GM18517 (cell line): ENCODE measurements around the gene R3HDM2.
A peak's percentile ranks its signal among the peaks of the same experiment; 100 is the strongest.
"Not testable (repeated sequence)": the region's sequence is repeated elsewhere in the genome, so short reads cannot be mapped to it uniquely, and the experiment has no call there.

Experiments used
- ATAC-seq: cut with Tn5 transposase; IDR thresholded peaks from one replicate; pipeline ENCODE4 v1.9.1; 2021; ENCODE audit warnings: mild to moderate bottlenecking, moderate library complexity; ENCODE audit not compliant: unreplicated experiment

Gene R3HDM2

DNA sequence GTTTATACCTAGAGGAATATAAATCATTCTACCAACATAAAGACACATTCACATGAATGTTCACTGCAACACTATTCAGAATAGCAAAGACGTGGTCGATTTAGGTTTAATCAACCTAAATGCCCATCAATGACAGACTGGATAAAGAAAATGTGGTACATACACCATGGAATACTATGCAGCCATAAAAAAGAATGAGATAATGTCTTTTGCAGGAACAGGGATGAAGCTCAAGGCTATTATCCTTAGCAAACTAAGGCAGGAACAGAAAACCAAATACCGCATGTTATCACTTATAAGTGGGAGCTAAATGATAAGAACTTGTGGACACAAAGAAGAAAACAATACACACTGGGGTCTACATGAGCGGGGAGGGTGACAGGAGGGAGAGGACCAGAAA, 94.5 kb downstream of the R3HDM2 start:
- not testable (repeated sequence) for ATAC-seq

DNA sequence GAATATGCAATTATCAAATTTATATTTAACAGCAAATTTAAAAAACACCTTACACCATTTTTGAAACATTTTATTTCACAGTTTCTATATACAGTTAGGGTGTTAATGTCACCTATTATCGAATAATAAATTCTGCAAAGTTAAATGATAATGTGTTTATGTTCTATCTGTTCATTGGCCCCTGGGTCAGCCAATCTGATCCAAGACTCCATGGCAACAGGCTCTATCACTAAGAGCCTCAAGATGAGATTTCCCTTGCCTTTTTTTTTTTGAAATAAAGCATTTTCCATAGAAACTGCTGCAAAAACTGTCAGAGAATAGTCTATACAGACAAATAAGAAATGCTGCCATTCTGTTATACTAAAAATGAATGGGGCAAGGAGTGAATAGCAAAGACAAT, 96.6 kb downstream of the R3HDM2 start:
- no peak for ATAC-seq

DNA sequence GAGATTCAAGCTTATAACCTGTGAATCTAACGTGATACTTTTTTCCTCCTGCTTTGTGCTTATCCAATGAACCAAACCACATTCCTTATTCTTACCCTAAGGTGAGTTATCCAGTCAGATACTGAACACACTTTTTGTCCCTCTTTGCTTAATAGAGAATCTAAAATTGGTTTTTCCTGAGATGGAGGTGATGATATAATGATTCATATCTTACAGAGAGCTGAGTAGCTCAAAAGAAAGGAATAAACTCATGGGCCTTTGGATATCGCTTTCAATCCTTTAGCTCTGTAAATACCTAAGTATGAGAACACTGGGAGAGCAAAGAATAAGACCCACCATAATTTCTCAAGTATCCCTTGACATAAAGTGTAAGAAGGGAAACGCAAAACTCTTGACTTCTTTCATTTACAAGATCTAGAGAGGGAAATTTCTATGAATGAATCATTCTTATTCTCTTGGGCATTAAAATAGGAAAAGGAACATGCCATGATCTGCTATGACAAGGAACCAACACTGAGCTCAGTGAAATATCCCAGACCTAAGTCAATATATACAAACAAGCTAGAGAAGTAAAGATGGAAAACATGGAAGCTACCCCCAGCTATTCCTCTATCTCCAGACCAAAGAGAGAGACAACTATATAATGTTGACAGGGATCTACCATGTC, 98.1 kb downstream of the R3HDM2 start:
- no peak for ATAC-seq

DNA sequence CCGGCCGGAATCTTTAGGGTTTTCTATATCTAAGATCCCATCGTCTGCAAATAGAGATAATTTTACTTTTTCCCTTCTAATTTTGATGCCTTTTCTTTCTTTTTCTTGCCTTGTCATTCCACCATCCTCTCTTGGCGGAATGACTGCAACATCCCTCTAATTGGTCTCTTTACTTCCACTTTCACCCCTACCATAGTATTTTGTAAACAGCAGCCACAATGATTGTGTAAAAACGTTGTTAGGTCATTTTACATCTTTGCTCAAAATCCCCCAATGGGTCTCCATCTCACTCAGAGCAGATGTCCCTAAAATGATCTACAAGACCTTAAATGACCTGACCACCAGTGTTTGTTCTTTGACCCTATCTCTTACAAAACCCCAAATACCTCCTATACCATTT, 99.9 kb downstream of the R3HDM2 start:
- ATAC-seq = no peak

DNA sequence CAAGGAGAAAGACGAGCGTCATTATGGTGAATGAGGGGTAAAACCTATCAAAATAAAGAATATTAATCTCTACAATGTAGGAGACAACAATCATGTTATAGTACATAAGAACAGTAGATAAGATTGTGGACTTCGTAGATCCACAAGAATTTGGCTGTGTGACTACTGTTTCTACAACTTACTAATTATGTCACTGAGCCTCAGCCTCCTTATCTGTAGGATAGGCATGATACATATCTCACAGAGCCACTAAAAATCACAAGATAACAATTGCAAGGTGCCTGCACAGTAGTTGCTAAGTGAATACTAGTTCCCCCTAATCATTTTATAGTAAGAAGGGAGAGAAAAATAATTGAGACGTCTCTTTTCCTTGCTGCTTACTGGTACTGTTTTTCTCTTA, 101.6 kb downstream of the R3HDM2 start:
- no peak for ATAC-seq

DNA sequence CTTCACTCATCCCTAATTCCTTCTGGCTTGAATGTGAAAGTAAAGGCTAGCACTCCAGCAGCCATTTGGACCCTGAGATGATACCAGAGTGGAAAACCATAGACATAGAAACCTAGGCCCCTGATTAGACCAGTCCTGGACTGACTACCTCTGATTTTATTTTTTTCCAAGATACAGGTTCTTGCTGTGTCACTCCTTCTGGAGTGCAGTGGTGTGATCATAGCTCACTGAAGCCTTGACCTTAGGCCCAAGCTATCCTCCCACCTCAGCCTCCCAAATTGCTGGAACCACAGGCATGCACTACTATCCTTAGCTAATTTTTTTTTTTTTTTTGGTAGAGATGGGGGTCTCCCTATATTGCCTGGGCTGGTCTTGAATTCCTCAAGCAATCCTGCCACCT, 105.4 kb downstream of the R3HDM2 start:
- no peak for ATAC-seq

DNA sequence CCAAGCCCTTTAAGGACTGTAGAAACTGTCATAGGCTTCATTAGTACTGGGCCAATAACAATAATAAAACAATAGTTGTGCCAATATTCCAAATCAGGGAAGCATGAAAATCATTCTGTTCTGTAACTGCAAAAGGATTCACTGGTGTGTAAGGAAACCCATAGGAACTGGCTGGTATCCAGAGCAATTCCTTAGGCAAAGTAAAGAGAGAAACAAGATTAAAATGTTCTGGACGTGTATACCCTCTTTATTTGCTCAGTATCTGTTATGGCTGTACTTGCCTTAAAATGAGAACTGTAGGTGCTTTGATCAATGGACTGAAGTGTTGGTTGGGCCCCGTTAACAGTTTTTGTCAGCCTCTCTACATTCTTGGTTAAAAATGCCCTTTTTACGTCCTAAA, 107.4 kb downstream of the R3HDM2 start:
- ATAC-seq = no peak

DNA sequence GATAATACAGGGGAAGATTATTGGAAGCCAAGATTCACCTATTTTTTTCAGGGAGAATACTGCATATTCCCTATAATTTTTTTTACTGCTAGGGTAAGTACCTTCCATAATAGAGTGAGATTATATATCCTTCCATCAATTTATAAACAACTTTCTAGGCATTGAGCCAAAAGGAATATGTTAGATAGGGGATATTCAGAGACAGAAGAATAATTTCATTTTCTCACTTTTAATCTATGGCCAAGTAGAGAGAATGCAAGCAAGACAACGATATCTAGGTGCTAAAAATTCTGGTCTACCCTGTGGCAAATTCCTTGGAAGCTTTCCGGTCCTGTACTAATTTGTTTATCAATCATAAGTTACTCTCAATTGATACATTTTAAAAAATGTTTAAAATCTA, 110.2 kb downstream of the R3HDM2 start:
- ATAC-seq = no peak

DNA sequence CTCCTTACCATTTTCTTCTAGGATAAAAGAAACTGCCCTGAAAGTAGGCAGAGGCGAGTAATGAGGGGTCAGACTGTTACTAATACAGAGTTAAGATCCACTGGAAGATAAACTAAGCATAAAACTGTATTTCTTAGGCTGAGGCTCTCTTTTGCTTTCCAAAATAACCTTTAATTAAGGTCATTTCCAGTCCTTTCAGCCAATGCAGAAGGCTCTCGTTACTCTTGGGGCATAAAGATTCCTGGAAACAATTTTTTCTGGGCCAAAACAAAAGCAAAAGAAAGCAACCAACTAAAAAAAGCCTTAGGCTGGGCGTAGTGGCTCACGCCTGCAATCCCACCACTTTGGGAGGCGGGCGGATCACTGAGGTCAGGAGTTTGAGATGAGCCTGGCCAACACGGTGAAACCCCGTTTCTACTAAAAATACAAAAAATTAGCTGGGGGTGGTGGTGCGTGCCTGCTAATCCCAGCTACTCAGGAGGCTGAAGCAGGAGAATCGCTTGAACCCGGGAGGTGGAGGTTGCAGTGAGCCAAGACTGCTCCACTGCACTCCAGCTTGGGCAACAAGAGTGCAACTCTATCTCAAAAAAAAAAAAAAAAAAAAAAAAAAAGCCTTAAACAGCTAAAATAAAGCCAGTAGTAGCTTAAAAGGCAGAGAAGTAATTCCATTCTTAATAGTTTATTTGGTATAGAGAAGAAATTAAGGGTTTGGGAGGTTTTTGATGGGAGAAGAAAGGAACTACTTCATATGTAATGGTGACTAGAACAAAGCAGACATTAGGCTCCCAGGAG, 111.0 kb downstream of the R3HDM2 start:
- ATAC-seq = no peak

DNA sequence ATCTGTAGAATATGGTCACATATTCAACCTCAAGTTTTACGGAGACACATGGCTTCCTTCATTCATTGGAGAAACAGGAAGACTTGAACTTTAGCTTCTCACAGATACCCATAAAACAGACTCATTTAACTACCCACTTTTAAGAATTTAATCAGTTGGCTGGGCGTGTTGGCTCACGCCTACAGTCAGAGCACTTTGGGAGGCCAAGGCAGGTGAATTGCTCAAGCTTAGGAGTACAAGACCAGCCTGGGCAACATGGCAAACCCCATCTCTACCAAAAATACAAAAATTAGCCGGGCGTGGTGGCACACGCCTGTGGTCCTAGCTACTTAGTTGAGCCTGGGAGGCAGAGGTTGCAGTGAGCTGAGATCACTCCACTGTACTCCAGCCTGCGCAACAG, 115.2 kb downstream of the R3HDM2 start:
- no peak for ATAC-seq

DNA sequence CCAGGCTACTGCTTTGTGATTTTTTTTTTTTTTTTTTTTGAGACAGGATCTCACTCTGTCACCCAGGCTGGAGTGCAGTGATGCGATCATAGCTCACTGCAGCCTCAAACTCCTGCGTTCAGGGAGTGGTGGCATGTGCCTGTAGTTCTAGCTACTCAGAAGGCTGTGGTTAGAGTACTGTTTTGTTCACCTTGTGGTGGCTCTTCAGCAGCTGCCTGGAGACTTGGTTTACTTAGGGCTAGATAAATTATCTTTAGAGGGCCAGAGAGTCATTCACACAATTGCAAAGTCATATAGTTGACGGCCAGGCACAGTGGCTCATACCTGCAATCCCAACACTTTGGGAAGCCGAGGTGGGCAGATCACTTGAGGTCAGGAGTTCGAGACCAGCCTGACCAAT, 118.6 kb downstream of the R3HDM2 start:
- ATAC-seq = not testable (repeated sequence)

DNA sequence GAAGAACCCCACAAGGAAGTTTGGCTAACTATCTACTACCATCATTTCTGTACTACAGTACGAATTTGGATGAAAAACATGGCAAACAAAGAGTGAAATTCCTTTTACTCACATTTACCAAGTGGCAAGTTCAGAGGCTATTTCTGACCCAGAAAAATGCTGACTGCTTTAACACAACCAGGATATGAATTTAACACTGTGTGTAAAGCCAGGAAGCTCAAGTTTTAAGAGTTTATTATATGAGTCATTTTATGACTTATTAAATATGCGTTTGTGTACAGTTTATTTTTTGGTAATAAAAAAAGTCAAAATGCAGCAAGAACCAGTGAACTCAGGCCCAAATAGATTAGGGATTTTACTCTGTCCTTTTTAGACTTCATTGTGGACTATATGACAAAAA, 121.4 kb downstream of the R3HDM2 start:
- ATAC-seq = no peak

DNA sequence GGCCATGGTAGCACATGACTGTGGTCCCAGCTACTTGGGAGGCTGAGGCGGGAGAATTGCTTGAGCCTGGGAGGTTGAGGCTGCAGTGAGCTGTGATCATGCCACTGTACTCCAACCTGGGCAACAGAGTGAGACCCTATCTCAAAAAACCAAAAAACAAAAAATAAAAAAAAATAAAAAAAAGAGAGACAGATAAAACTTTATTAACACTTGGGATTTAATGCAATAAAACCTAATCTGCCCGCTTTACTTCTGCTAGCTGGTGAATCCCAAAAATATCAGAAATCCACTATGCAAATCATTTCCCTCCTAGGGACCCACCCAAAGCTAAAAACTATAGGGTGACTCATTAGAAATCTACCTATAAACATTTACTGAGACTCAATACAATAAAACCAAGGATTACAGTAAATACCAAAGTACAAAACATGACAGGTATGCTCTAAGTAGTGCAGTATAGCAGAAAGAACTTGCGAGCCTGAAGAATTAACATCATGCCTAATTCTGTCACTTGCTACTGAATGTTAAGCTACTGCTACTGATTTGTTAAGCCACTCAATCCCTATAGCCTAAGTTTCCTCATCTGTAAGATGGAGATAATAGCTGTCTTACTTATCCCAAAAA, 129.8 kb downstream of the R3HDM2 start:
- ATAC-seq = no peak

DNA sequence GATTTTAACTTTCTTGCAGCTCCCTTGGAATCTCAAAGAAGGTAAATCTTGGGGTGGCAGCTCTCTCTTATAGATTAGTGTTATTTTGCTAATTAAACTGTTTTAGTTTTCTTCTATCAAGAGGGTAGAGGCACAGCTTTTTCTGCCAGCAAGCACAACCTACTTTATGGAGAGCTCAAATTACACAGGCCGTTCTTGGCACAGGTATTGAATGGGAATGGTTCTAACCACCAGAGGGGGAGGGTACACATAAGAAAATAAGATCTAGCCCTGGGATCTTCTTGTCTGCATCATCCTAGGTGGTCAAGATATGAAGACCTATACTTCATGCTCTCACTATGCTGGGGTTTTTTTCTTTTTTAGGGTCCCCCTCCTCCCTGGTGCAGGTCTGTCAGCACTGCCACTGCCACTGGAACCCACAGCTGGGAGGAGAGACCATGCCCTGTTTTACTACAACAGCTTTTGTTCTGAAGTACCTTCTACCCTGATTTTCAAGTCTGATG, 131.3 kb downstream of the R3HDM2 start:
- no peak for ATAC-seq

DNA sequence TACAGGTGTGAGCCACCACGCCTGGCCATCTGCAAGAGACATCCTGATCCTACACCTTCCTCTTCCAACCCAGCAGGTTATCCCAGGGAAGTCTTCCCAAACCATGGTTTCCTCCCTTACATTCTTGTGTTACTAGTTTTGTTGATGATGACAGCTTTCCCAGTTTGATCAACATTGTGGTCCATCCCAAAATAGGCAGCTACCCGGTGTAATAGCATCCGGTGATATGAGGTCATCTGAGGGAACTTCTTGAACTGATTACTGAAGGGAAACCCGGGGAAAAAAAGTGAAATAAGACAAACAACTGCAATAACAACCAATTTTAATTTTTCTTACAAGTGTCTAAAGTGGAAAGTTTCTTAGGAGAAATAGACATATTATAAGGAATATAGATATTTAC, 134.6 kb downstream of the R3HDM2 start:
- ATAC-seq = no peak

DNA sequence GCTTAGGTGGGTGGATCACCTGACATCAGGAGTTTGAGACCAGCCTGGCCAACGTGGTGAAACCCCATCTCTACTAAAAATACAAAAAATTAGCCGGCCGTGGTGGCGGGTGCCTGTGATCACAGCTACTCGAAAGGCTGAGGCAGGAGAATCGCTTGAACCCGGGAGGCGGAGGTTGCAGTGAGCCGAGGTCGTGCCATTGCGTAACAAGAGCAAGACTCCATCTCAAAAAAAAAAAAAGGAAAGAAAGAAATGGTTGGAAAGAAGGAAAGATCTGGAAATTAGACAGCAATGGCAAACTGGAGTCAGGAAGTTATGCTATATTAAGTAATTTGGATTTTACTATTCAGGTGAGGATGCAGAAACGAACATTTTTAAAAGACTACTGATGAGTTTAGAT, 148.8 kb downstream of the R3HDM2 start:
- not testable (repeated sequence) for ATAC-seq

DNA sequence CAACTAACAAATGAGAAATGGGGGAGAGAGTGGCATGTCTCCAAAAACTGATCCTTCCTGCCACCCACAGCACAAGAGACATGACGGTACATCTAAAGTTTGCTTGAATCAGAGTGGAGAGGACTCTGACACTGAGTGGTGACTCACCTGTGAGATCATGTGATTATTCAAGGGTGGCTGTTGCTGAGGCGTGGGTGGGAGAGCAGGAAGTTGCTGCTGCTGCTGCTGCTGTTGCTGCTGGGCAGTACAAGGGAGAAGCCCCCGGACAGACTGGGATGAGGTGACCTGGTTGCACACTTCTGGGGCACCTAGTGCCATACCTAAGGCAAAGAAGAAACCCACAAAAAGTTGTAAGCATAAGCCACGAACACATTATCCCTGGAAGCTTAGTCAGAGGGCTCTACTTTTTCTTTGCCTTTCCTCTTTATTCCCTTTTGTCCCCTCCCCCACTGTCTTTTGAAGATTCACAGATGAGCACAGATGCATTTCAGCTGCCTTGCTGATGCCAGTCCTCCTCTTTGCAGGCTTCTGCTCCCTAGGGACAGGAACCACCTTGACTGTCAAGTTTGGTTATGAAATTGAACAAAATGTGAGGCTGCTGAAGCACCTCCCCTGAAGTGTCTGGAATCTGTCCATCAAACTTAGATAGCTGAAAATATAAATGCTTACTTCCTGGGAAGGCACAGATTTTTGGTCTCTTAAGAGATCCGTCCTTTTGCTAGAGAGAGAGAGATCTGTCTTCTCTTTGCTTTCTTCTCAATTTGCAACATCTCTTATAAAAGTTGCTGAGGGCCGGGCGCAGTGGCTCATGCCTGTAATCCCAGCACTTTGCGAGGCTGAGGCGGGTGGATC, 150.4 kb downstream of the R3HDM2 start:
- ATAC-seq = peak; percentile 94

DNA sequence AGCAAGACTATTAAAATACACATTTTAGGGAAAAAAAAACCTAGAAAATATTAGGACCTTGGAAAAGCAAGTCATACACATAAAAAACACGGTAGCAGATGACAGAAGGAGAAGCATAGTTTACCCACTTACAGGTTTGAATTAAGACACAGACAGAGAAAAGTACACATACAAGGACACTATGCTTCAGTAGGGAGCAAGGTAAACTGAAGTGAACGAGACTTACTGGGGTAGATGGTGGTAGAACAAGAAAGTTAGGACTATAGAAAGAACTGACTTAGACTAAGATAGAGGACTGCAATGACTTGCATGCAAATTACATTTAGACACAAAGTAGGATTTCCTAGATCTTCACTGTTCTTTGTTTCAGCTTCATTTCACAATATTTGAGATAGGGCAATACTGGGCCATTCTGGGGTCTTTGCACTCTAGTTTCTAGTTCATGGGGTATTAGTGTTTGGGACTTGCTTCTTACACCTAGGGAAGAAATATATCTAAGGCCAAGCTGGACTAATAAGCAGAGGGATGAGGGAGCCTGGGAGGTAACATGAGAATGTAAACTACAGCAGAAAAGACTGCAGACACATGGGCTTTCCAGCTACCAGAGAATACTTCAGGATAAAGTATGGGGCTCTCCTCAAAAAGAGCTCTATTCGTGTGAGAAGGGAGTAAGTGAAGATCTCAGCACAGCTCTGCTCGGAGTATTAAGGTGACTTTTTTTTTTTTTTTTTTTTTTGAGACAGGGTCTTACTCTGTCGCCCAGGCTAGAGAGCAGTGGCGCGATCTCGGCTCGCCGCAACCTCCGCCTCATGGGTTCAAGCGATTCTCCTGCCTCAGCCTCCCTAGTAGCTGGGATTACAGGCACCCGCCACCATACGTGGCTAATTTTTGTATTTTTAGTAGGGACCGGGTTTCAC, 152.1 kb downstream of the R3HDM2 start:
- no peak for ATAC-seq

DNA sequence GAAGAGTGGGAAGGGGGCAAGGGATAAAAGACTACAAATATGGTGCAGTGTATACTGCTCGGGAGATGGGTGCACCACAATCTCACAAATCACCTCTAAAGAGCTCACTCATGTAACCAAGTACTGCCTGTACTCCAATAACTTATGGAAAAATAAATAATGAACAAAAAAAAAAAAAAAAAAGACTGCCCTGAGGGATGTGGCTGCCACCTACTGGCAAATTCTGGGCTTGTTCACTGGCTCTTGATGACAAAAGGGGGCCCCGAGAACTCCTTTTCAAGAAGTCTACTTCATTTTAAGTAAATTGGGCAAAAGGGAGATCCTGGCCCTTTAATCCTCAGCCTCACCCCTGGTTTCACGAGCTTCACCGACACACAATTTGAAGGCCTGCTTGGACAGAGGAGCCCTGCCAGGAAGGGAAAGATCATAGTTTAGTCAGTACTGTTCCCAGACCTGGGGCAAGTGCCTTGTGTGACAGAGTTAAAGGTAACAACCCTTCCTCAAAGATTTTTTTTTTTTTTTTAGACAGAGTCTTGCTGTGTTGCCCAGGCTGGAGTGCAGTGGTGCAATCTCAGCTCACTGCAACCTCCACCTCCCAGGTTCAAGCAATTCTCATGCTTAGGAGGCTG, 153.8 kb downstream of the R3HDM2 start:
- no peak for ATAC-seq

DNA sequence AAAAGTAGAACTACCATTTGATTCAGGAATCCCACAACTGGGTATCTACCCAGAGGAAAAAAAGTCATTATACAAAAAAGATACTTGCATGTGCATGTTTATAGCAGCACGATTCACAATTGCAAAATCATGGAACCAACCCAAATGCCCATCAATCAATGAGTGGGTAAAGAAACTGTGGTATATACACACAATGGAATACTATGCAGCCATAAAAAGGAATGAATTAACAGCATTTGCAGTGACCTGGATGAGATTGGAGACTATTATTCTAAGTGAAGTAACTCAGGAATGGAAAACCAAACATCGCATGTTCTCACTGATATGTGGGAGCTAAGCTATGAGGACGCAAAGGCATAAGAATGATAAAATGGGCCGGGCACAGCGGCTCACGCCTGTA, 154.6 kb downstream of the R3HDM2 start:
- not testable (repeated sequence) for ATAC-seq
